Adipose tissue (tissue), 3 donors: ENCODE data around the gene CPPED1. TPM values are rescaled to one million over a fixed set of nuclear protein-coding genes. Genes with fewer than 3 reads are reported as not detected.

ENCODE experiments used
- H3K27ac ChIP-seq: one replicate; pipeline ENCODE4 v1.5.1; 2013; ENCODE audit warnings: low read depth, low read length
- WGBS, 3 donors: extraction: QIAGEN DNeasy Blood & Tissue Kit; methylation state at CpG; one replicate each; pipeline ENCODE4 v1.1.7; 2013; 5-methylcytosine and 5-hydroxymethylcytosine counted together
- polyA plus RNA-seq, 3 donors: library from polyadenylated mRNA; stranded (reverse); fragments of 200-250 nt; gene quantifications; one replicate each; pipeline ENCODE4 v1.2.3, GENCODE V29; 2013
- donor health status: healthy with polysubstance abuse.
- donor health status: Bipolar disorder and iron deficiency.
- donor health status: healthy.

Gene CPPED1
- polyA plus RNA-seq, 3 donors: 3.4 to 15.3 (median 11.0) TPM

DNA sequence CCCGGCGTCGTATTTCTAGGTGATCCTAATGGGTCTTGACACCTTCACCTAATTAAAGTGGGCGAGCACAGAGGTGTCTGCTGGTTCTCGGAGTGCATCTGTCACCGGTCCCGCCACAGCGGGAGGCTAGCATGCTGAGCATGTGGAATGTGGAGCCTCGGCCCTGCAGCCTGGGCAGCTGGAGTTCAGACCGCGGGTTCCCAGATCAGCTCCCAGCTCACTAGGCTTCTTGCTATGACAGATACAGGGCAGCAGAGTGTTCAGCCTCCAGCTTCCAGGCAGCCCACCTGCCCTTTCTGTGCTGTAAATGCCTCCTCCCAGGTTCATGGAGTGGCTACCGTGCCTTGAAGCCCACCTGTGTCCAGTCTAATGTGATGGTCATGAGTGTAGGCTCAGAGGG lies 166.7 kb downstream of the CPPED1 start:
- no peak overlapping the region for H3K27ac ChIP-seq
- whole genome bisulfite sequencing, 3 donors: 24 to 40% (median 31%) methylated on average over 12 of the region's 12 CpGs

DNA sequence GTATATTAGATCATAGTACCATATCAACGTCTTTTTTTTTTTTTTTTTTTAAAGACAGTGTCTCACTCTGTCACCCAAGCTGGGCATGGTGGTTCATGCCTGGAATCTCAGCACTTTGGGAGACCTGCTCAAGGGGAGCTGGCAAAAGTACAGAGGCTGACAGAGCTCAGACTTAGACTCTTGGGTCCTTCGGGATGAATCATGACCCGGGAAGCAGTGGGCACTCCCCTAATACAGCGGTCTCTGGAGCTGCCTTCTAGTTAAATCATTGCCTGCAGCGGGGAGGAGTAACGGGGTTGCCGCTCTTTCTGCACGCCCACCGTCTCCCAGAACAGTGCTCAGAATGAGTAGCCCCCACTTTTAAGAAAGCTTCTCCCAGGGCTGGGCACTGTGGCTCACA lies 174.4 kb downstream of the CPPED1 start:
- no peak overlapping the region for H3K27ac ChIP-seq
- WGBS, 3 donors: 82 to 93% (median 90%) methylated on average over 9 of the region's 9 CpGs

DNA sequence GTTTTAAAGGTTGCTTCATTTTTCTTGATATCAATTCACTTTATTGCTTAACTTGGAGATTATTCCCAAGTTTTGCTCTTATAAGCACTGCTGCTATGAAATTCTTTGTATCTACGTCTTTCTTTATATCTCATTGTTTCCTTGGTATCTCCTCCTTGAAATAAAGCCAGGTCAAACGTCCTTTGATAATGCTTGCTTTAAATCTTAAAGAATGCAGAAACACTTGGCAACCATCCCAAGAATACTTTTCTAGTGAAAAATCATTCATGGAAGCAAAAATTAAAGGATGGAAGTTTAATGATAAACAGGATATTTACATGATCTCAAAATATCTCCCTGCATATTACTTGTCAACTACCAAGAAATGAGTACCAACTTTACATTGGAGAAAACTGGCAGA lies 175.2 kb downstream of the CPPED1 start:
- WGBS, 3 donors: 14 to 35% (median 23%) methylated on average over 2 of the region's 2 CpGs
- H3K27ac ChIP-seq: no peak overlapping the region

DNA sequence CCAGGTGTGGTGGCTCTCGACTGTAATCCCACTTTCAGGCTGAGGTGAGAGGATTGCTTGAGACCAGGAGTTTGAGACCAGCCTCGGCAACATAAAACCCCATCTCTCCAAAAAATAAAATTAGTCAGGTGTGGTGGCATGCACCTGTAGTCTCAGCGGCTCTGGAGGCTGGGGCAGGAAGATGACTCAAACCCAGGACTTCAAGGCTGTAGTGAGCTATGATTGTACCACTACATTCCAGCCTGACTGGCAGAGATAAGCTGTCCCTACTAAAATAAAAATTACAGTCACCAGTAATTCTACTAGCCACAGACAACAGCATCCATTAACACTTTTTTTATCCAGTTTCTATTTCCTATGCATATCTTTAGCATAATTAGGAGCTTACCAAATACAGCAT lies 176.3 kb downstream of the CPPED1 start:
- WGBS, 3 donors: 71 to 89% (median 87%) methylated on average over 3 of the region's 3 CpGs

DNA sequence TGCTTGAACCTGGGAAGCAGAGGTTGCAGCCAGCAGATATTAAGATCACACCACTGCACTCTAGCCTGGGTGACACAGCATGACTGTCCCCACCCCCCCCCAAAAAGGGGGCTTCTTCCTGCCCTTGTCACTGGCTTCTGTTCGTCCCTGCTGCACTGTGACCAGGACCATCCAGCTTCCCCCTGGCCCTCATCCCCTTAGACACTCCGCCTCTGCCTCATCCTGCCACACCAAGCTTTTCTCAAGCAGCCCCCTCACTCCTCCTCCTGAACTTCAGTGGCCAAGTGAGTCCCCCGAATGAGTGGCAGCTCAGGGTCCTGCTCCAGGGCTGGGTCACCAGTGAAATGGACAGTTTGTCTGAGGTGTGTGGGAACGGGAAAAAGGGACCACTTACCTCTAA lies 177.3 kb downstream of the CPPED1 start:
- WGBS, 3 donors: 72 to 78% (median 77%) methylated on average over 4 of the region's 4 CpGs

More for the DNA sequence above, 176.3 kb downstream of the CPPED1 start:
- no peak overlapping the region for H3K27ac ChIP-seq

DNA sequence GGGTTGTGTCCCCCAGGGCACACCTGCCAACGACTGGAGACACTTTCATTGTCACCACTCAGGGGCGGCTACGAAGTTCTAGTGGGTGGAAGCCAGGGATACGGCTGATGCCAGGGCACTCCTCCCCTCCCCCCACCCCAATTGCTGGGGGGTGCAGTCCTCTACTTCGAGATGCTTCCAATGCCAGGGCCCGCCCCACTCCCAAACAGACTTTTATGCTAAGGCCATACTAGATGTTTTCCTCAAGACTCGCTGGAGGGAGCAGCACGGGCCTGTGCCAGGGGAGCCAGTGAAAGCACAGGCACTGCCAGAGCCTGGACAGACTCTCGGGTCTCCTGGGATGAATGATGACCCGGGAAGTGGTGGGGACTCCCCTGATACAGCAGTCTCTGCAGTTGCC lies 178.0 kb downstream of the CPPED1 start:
- WGBS, 3 donors: 74 to 81% (median 77%) methylated on average over 10 of the region's 10 CpGs
- H3K27ac ChIP-seq: no peak overlapping the region

More for the DNA sequence above, 177.3 kb downstream of the CPPED1 start:
- no peak overlapping the region for H3K27ac ChIP-seq

DNA sequence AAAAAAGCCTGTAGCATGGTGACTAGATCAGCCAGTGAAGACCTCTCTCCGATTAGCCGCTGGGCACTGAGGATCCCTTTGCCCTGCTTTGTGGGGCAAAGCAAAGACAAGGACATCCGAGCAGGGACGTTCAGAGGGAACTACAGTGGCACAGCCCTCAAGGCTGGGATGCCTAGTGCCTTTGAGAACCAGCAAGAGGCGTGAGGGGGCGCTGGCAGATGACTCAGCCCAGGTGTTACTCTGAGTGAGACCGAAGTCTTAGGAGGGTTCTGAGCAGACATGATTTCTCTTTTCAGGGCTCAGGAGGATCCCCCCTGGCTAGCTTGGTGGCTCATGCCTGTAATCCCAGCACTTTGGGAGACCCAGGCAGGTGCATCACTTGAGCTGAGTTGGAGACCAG lies 178.6 kb downstream of the CPPED1 start:
- WGBS, 3 donors: 68 to 81% (median 77%) methylated on average over 7 of the region's 7 CpGs
- no peak overlapping the region for H3K27ac ChIP-seq

DNA sequence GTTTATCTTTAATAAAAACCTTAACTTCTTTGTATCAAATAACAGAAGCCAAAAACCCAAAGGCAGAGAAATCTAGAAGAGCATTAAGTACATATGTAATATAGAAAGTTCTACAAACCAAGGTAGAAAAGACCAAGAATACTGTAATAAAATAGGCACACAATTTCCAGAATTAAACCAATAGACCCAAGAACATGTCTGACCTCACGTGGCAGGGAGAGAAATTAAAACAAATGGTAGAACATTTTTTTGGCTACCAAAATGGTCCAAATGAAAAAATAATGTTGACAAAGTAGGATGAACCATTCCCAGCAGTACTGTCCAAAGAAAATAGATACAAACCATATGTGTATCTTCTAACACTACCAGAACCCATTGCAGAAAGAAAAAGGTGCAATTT lies 183.5 kb downstream of the CPPED1 start:
- WGBS, 3 donors: 43 to 63% (median 44%) methylated on average over 1 of the region's 1 CpG
- H3K27ac ChIP-seq: no peak overlapping the region

DNA sequence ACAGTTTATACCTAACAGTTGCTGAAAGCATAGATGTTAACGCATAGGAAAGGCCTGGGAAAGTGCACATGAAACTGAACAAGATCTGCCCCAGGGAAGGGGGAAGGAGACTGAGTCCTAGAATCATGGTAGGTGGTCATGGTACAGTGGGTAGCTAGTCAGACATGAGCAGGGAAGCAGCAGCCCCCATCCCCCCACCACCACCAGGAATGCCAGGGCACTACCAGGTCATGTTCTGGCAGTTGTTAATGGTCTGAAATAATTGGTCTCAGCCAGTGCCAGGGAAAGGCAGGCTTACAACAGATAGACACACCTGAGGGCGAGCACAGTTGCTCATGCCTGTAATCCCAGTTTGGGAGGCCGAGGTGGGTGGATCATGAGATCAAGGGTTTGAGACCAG lies 185.2 kb downstream of the CPPED1 start:
- H3K27ac ChIP-seq: no peak overlapping the region
- 82 to 83% (median 82%) methylated on average over 3 of the region's 3 CpGs for WGBS, 3 donors

DNA sequence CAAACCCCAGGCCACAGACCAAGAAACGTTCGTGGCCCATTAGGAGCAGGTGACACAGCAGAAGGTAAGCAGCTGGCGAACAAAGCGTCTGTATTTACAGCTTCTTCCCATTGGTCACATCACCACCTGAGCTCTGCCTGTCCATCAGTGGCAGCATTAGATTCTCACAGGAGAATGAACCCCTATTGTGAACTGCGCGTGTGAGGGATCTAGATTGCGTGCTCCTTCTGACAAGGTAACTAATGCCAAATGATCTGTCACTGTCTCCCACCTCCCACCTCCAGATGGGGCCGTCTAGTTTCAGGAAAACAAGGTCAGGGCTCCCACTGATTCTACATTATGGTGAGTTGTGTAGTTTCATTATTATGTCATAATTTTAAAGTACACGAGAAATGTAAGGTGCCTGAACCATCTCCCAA lies 186.3 kb downstream of the CPPED1 start:
- WGBS, 3 donors: 39 to 62% (median 61%) methylated on average over 9 of the region's 9 CpGs
- H3K27ac ChIP-seq: no peak overlapping the region

DNA sequence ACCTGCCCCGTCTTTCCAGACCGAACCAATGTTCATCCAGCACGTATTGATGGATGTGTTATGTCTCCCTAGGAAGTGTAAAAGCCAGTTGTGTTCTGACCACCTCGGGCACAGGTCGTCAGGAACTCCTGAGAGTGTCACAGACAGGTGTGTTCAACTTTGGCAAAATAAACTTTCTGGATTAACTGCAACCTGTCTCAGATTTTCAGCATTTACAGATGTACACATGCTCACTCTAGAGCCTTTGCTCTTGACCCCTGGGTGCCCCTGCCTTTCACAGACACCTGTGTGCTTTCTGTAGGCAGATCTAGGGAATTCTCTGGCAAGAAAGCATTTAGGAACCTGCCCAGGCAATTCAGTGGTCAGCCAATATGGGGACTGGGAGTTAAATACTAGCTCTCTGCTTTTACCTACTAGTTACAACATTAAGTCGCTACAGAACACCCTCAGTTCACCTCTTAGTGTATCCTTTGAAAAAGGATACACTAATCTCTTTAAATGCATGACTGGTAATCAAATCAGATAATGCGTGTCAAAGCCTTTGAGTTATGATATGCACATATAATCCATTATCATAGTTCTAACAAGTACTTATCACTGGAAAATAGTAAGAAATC lies 188.9 kb downstream of the CPPED1 start:
- H3K27ac ChIP-seq: no peak overlapping the region
- WGBS, 3 donors: 67 to 83% (median 83%) methylated on average over 7 of the region's 7 CpGs

DNA sequence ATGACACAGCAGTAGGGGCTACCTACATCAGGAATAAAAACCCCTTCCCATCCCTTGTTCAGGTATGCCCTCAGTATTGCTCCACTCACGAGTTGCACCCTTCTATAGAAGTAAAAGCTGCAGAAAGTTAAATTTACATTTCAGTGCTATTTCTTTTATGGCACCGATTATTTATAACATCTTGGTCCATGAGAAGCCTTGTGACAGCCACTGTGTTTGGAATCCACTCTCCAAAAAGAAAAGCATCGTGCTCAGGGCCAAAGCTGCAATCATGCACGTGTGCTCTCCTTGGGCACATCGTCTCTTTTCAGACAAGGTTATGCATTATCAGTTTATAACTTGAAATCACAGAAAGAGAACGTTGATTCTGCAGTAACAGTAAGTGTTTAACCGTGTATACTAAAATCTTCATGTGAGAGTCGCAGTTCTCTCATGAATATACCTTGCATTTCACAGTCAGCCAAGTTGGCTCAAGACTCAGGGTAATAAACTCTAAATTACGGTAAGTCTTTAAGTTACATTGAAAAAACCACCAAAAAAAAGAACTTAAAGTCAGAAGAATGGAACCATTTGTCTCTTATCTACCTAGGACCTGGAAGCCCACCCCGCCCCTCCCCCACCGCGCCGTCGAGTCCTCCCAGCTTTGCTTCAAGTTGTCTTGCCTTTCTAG lies 189.6 kb downstream of the CPPED1 start:
- H3K27ac ChIP-seq: no peak overlapping the region
- WGBS, 3 donors: 77 to 87% (median 84%) methylated on average over 14 of the region's 14 CpGs

DNA sequence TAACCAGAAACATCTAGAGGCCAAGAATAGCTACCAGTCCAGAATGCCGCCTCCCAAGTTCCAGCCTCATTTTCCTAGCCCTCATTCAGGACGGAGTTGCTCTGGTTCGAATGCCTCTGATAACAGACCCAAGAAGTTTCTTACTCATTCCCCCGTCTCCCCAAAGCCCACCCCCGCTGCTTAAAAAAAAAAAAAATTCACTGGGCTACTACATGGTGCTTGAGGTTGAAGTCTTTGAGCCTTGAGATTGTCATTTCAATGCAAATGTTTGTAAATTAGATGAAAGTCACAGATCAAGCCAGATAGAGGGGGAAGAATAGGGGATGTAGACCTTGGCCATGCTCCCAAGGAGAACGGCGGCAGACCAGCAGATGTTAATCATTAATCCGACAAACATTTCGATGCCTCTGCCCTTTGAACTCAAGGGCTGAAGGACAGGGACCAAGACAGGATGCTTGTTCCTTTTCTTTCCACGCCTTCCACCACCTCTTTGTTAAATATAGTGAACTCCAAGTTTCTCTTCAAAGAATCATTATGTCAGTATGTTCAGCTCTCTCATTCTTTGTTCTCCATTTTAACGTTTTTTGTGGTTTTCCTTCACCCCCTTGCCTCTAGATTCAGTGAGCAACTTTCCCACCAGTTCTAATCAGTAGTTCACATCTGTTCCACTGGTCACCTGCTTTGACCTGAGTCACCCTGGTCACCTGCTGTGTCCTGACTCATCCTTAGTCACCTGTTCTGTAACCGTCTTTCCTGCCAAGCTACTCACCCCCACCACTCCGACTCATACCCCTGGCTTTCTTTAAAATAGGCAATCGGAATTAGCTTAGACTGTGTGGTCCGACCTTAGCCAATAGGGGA lies 190.3 kb downstream of the CPPED1 start:
- WGBS, 3 donors: 30 to 50% (median 41%) methylated on average over 15 of the region's 15 CpGs
- H3K27ac ChIP-seq: no peak overlapping the region

DNA sequence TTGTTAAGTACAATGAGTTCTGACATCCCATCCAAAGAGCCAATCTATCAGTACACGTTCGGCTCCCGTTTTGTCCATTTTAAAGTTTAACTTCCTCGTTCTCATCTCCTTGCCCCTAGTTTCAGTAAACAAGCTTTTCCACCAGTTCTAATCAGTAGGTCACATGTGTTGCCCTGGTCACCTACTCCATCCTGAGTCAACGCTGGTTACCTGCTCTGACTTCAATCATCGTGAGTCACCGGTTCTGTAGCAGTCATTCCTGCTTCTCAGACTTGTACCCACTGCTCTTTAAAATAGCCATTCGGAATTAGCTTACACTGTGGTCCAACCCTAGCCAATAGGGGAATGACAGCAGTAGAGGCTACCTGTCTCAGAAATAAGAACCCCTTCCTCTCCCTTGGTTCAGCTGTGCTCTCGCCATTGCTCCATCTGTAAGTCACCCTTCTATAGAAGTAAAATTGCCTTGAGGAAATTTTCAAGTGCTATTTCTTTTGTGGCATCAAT lies 191.0 kb downstream of the CPPED1 start:
- WGBS, 3 donors: 33 to 78% (median 76%) methylated on average over 9 of the region's 9 CpGs
- no peak overlapping the region for H3K27ac ChIP-seq

DNA sequence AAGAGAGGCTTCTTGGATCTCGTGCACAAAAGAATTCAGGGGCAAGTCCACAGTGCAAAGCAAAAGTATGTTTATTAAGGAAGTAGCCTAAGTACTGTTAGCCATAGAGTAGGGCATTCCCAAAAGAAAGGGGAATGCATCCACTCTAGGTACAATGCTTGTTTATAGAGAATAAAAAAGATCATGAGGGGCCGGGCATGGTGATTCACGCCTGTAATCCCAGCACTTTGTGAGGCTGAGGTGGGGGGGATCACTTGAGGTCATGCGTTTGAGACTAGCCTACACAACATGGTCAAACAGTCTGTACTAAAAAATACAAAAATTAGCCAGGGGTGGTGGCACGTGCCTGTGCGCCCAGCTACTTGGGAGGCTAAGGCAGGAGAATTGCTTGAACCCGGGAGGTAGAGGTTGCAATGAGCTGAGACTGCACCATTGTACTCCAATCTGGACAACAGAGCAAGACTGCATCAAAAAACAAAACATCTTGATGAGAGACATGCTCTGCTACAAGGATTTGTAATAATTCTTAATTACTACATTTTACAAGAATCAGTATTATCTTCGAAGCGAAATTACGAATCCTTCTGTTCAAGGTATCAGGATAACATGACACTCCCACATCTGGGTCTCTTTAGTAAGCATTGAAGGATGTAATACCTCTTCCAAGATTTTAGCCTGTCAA lies 191.6 kb downstream of the CPPED1 start:
- WGBS, 3 donors: 85 to 90% (median 89%) methylated on average over 10 of the region's 10 CpGs
- no peak overlapping the region for H3K27ac ChIP-seq

DNA sequence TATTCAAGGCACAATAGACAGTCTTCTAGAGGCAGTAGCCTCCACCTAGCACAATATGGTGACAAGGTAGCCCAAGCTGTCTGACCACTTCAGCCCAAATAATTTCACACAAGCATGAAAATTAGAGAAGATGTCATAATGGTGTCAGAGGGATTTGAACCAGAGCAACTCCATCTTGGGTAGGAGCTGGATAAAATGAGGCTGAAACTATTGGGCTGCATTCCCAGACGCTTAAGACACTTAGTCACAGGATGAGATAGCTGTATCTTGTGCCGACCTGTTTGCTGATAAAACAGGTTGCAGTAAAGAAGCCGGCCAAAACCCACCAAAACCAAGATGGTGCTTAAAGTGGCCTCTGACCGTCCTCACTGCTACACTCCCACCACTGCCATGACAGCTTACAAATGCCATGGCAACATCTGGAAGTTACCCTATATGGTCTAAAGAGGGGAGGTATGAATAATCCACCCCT lies 192.6 kb downstream of the CPPED1 start:
- WGBS, 3 donors: 36 to 71% (median 70%) methylated on average over 4 of the region's 4 CpGs

DNA sequence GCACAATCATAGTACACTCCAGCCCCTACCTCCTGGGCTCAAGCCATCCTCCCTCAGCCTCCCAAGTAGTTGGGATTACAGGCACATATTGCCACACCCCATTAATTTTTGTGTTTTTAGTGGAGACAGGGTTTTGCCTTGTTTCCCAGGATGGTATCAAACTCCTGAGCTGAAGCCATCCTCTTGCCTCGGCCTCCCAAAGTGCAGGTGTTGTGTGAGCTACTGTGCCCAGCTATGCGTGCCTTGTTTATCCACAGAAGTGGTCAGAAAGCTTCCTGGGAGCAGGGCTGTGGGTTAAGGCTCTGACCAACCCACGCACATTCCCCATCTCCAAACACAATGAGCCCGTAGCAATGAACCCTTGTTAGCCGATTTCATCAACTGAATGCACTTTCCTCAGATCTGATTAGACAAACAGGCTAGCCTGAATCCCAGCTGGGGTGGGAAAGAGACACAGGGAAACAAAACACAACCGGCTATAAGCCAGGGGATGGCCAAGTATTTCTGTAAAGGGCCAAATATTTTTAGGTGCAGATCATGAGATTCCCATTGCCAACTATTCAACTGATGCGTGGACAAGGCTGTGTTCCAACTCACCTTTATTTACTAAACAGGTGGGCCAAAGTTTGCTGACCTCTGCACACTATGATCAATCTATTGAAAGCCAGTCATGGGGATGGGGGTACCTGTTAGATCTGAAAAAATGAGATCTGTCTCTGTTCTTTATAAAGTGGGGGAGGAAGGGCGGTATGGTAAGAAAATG lies 193.6 kb downstream of the CPPED1 start:
- WGBS, 3 donors: 64 to 88% (median 79%) methylated on average over 8 of the region's 8 CpGs
- no peak overlapping the region for H3K27ac ChIP-seq

More for the DNA sequence above, 192.6 kb downstream of the CPPED1 start:
- no peak overlapping the region for H3K27ac ChIP-seq
